C4-2B (cell line): Measurements from ENCODE around the gene RET.
A peak's percentile ranks its signal among the peaks of the same experiment; 100 is the strongest.

Experiments used
- CTCF ChIP-seq: fragments of 450-650 bp; conservative IDR thresholded peaks from 2 replicates; pipeline ENCODE4 v1.5.1; 2017; ENCODE audit warnings: mild to moderate bottlenecking
- ZFX ChIP-seq: fragments of 450-650 bp; IDR thresholded peaks from 2 replicates; pipeline ENCODE4 v1.6.1; 2017

GRCh38 chr10:43078986-43079273 is 2.1 kb downstream of the RET start:
- peak; percentile 79 for TF ChIP-seq CTCF
- TF ChIP-seq ZFX: no peak
